Naive thymus-derived CD8-positive, alpha-beta T cell (primary cell): Measurements from ENCODE around the gene PRND. TPM values are rescaled to one million over a fixed set of nuclear protein-coding genes. Genes with fewer than 3 reads are reported as not detected.
A peak's percentile ranks its signal among the peaks of the same experiment; 100 is the strongest.
"Not testable (repeated sequence)": the region's sequence is repeated elsewhere in the genome, so short reads cannot be mapped to it uniquely, and the experiment has no call there.

Source experiments
- ATAC-seq, 2 donors: fragments of 150-1000 bp; cut with Tn5 transposase in 1 of 2; sonication (Bioruptor Pico), chemical (Tn5 transposase) in 1 of 2; 1 replicate in 1 of 2; 2 replicates in 1 of 2; pipeline ENCODE4 v1.10.0; 2021; ENCODE audit warnings: mild to moderate bottlenecking in 2 of 2, moderate library complexity in 2 of 2
- POLR2A ChIA-PET: fragments of 350-600 bp; sonication (Branson Sonifier 250); formaldehyde crosslinking; loops from one replicate; lab custom pipeline; 2021; ENCODE audit warnings: antibody characterized with exemption; lab: Charles Lee
- DNase-seq, 10 donors: peaks; one replicate each; pipeline versions ENCODE4 v3.0.0 to v3.0.0-alpha.2; 2020 to 2022
- H3K27ac Mint-ChIP-seq, 10 donors: one replicate each; pipeline ENCODE4 v1.8.0; 2020 to 2022; ENCODE audit warnings: mild to moderate bottlenecking in 10 of 10, mixed read lengths in 10 of 10, moderate library complexity in 4 of 10, inconsistent platforms in 1 of 10
- H3K27me3 Mint-ChIP-seq, 5 donors: one replicate each; pipeline ENCODE4 v1.8.0; 2021 to 2022; ENCODE audit warnings: mixed read lengths in 5 of 5
- H3K36me3 Mint-ChIP-seq, 3 donors: one replicate each; pipeline ENCODE4 v1.8.0; 2020 to 2022; ENCODE audit warnings: mixed read lengths in 3 of 3, mild to moderate bottlenecking in 2 of 3, inconsistent platforms in 1 of 3
- H3K4me1 Mint-ChIP-seq, 4 donors: one replicate each; pipeline ENCODE4 v1.8.0; 2021 to 2022; ENCODE audit warnings: mixed read lengths in 4 of 4
- H3K4me3 Mint-ChIP-seq, 10 donors: one replicate each; pipeline ENCODE4 v1.8.0; 2020 to 2022; ENCODE audit warnings: mild to moderate bottlenecking in 10 of 10, mixed read lengths in 10 of 10, moderate library complexity in 6 of 10, inconsistent platforms in 1 of 10
- H3K9me3 Mint-ChIP-seq, 9 donors: one replicate each; pipeline ENCODE4 v1.8.0; 2020 to 2022; ENCODE audit warnings: mixed read lengths in 9 of 9, mild to moderate bottlenecking in 3 of 9, inconsistent platforms in 1 of 9, moderate library complexity in 1 of 9
- polyA plus RNA-seq, 3 donors: library from polyadenylated mRNA; unstranded; fragments of 300-500 nt; fragmentation: Illumina TruSeq; gene quantifications; one replicate each; pipeline ENCODE4 v1.2.3, GENCODE V29; 2021
- total RNA-seq, 8 experiments: library from RNA in 2 of 8; stranded (reverse) in 2 of 8; gene quantifications; one replicate each; pipeline ENCODE4 v1.2.3 and lab custom pipeline; 2021 to 2026

PRND gene
- total and polyA plus RNA-seq, 5 experiments from 2014 or later, result not detected

- POLR2A ChIA-PET, result no interaction called here
- peak overlapping the region in 2 of 10 donors; percentile 49 to 74 for H3K27ac Mint-ChIP-seq
- peaks cover 0 to 38% (median 7%) of the 10 kb centered on the region in 3 donors for H3K36me3 Mint-ChIP-seq
- no peak overlapping the region for H3K4me3 Mint-ChIP-seq
- no peaks in the 10 kb centered on the region for H3K9me3 Mint-ChIP-seq
- no peaks in the 10 kb centered on the region for H3K27me3 Mint-ChIP-seq
- peaks cover 20 to 67% (median 61%) of the 10 kb centered on the region in 4 donors for H3K4me1 Mint-ChIP-seq
- ATAC-seq (no peak), DNase-seq (no peak)
These were observed 30.0 kb upstream of the PRND start for GRCh38 chr20:4691753-4692152.

DNA sequence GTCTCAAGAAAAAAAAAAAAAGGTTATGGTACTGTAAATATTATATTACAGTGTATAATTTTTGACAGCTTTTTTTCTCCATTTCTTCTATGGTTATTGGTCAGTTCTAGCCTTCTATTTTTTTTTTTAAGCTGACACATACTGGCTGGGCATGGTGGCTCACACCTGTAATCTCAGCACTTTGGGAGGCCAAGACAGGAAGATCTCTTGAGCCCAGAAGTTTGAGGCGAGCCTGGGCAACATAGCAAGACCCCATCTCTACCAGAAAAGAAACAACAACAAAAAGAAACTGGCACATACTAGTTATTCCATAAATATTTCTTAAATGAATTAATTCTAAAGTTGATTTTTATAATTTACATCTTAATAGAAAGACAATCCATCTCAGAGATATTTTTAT, 27.6 kb upstream of the PRND start:
- no peaks in the 10 kb centered on the region for H3K9me3 Mint-ChIP-seq
- H3K4me1 Mint-ChIP-seq, result peaks cover 27 to 62% (median 59%) of the 10 kb centered on the region in 4 donors
- H3K4me3 Mint-ChIP-seq, result no peak overlapping the region
- no peak for ATAC-seq
- peaks cover 0 to 46% (median 7%) of the 10 kb centered on the region in 3 donors for H3K36me3 Mint-ChIP-seq
- DNase-seq, result no peak
- POLR2A ChIA-PET, result interaction anchor here (0.6 kb wide), 1 partner anchor 13 kb away, joined by 3 read pairs; no protein-coding TSS in a partner anchor
- no peaks in the 10 kb centered on the region for H3K27me3 Mint-ChIP-seq
- peak overlapping the region in 1 of 10 donors; percentile 78 for H3K27ac Mint-ChIP-seq

- peaks cover 25 to 34% (median 32%) of the 10 kb centered on the region in 4 donors for H3K4me1 Mint-ChIP-seq
- DNase-seq, result no peak
- H3K9me3 Mint-ChIP-seq, result no peaks in the 10 kb centered on the region
- H3K4me3 Mint-ChIP-seq, result peak overlapping the region in 1 of 10 donors; percentile 18
- no peak for ATAC-seq
- H3K27me3 Mint-ChIP-seq, result no peaks in the 10 kb centered on the region
- peaks cover 0 to 49% (median 16%) of the 10 kb centered on the region in 3 donors for H3K36me3 Mint-ChIP-seq
- POLR2A ChIA-PET, result no interaction called here
- H3K27ac Mint-ChIP-seq, result peak overlapping the region in 4 of 10 donors; percentile 40 to 62 (median 50)
These were observed 24.4 kb upstream of the PRND start for GRCh38 chr20:4697189-4697830.

- H3K4me3 Mint-ChIP-seq, result no peak overlapping the region
These were observed 23.9 kb upstream of the PRND start for GRCh38 chr20:4697831-4698221.

DNA sequence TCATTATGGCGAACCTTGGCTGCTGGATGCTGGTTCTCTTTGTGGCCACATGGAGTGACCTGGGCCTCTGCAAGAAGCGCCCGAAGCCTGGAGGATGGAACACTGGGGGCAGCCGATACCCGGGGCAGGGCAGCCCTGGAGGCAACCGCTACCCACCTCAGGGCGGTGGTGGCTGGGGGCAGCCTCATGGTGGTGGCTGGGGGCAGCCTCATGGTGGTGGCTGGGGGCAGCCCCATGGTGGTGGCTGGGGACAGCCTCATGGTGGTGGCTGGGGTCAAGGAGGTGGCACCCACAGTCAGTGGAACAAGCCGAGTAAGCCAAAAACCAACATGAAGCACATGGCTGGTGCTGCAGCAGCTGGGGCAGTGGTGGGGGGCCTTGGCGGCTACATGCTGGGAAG, 22.5 kb upstream of the PRND start:
- peak overlapping the region in 3 of 10 donors; percentile 4 to 48 (median 47) for H3K27ac Mint-ChIP-seq
- no peaks in the 10 kb centered on the region for H3K9me3 Mint-ChIP-seq
- POLR2A ChIA-PET, result no interaction called here
- H3K27me3 Mint-ChIP-seq, result peaks cover 0 to under 1% (median 0%) of the 10 kb centered on the region in 5 donors
- peaks cover 22 to 25% (median 24%) of the 10 kb centered on the region in 4 donors for H3K4me1 Mint-ChIP-seq
- DNase-seq (no peak), ATAC-seq (no peak)
- H3K4me3 Mint-ChIP-seq, result no peak overlapping the region
- H3K36me3 Mint-ChIP-seq, result peaks cover 0 to 33% (median 11%) of the 10 kb centered on the region in 3 donors

More at GRCh38 chr20:4697831-4698221, 23.9 kb upstream of the PRND start:
- Mint-ChIP-seq H3K9me3 (no peaks in the 10 kb centered on the region), H3K27me3 (no peaks in the 10 kb centered on the region), H3K27ac (peak overlapping the region in 5 of 10 donors; percentile 10 to 62 (median 49)), H3K4me1 (peaks cover 24 to 32% (median 30%) of the 10 kb centered on the region in 4 donors), H3K36me3 (peaks cover 0 to 46% (median 15%) of the 10 kb centered on the region in 3 donors)
- ATAC-seq (no peak), DNase-seq (no peak)
- POLR2A ChIA-PET, result no interaction called here

DNA sequence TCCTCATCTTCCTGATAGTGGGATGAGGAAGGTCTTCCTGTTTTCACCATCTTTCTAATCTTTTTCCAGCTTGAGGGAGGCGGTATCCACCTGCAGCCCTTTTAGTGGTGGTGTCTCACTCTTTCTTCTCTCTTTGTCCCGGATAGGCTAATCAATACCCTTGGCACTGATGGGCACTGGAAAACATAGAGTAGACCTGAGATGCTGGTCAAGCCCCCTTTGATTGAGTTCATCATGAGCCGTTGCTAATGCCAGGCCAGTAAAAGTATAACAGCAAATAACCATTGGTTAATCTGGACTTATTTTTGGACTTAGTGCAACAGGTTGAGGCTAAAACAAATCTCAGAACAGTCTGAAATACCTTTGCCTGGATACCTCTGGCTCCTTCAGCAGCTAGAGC, 21.8 kb upstream of the PRND start:
- Mint-ChIP-seq H3K4me1 (peaks cover 22 to 25% (median 24%) of the 10 kb centered on the region in 4 donors), H3K27me3 (peaks cover 0 to 6% (median 0%) of the 10 kb centered on the region in 5 donors), H3K4me3 (no peak overlapping the region), H3K9me3 (no peaks in the 10 kb centered on the region), H3K27ac (peak overlapping the region in 3 of 10 donors; percentile 11 to 48 (median 24)), H3K36me3 (peaks cover 0 to 30% (median 11%) of the 10 kb centered on the region in 3 donors)
- ATAC-seq (no peak), DNase-seq (no peak)
- POLR2A ChIA-PET, result no interaction called here

DNA sequence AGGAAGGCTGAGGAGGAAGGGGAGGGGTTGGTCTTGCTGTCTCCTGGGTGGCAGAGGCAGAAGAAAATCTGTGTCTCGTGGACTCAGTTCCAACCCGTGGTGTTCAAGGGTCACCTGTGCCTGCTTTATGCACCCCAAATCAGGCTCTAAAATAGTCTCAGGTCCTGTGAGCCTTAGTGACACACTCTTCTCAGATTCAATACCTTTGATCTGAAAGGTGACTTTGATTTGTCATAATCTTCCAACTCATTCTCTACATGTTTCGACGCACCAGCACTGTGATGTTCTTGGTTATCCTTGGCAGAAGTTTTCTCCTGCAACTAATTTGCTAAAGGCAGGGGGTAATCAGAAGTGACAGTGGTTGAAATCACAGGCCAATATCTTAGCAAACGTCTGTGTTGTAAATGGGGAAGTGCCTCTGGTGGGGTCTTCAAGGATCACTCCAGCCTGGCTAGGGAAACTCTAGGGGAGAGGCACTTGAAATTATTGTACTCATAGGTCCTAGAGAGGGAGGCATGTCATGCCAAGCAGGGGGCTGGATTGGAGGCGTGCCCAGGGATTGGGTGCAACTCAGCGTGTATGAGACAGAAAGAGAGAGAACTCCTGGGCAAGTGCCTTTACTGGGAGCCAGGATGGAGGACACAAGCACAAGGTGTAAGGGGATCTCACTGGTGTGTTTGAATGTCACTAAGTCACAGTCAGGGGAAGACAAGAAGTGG, 19.0 kb upstream of the PRND start:
- peaks cover 2 to 6% (median 3%) of the 10 kb centered on the region in 4 donors for H3K4me1 Mint-ChIP-seq
- POLR2A ChIA-PET, result no interaction called here
- no peaks in the 10 kb centered on the region for H3K9me3 Mint-ChIP-seq
- peaks cover 0 to 19% (median 10%) of the 10 kb centered on the region in 3 donors for H3K36me3 Mint-ChIP-seq
- no peak overlapping the region for H3K4me3 Mint-ChIP-seq
- H3K27ac Mint-ChIP-seq, result peak overlapping the region in 2 of 10 donors; percentile 1 to 7
- ATAC-seq, result peak in 1 of 2 donors; percentile 25
- no peak for DNase-seq
- peaks cover 0 to 6% (median 0%) of the 10 kb centered on the region in 5 donors for H3K27me3 Mint-ChIP-seq

DNA sequence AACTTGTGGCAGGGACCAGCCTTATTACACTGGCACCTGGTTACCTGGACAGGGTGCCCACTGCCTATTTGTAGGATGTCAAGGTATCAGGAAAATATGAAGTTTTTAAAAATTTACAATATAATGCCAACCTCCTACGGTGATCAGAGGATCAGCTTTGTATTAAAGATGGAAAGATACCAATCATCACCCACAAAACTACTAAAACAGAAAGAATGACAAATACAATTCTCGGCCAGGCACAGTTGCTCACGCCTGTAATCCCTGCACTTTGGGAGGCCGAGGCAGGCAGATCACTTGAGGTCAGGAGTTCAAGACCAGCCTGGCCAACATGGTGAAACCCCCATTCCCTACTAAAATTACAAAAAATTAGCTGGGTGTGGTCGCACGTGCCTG, 18.4 kb upstream of the PRND start:
- Mint-ChIP-seq H3K9me3 (no peaks in the 10 kb centered on the region), H3K27me3 (peaks cover 0 to 6% (median 0%) of the 10 kb centered on the region in 5 donors), H3K27ac (peak overlapping the region in 1 of 10 donors; percentile 7), H3K4me1 (peaks cover 0 to 3% (median 0%) of the 10 kb centered on the region in 4 donors), H3K4me3 (no peak overlapping the region), H3K36me3 (peaks cover 0 to 16% (median 10%) of the 10 kb centered on the region in 3 donors)
- ATAC-seq (no peak), DNase-seq (no peak)
- POLR2A ChIA-PET, result no interaction called here

- ATAC-seq, H3K36me3 Mint-ChIP-seq, H3K9me3 Mint-ChIP-seq, H3K27ac Mint-ChIP-seq, DNase-seq, H3K27me3 Mint-ChIP-seq, H3K4me3 Mint-ChIP-seq, H3K4me1 Mint-ChIP-seq: not testable (repeated sequence)
- POLR2A ChIA-PET, result interaction anchor here (0.6 kb wide), 1 partner anchor 13 kb away, joined by 3 read pairs; no protein-coding TSS in a partner anchor
These were observed 14.8 kb upstream of the PRND start for GRCh38 chr20:4706941-4707340.

DNA sequence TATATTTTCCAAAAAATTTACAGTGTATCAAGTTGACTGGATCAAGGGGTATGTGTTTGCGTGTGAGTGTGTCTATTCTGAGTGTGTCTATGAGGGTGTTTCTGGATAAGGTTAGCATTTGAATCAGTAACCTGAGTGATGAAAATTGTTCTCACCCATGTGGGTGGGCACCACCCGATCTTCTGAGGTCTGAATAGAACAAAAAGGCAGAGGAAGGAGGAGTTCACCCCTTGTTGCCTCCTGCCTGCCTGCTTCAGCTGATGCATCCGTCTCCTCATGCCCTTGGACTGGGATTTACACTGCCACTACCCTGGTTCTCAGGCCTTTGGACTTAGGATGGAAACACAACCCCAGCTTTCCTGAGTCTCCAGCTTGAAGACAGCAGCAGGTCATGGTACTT, 13.7 kb upstream of the PRND start:
- H3K36me3 Mint-ChIP-seq, result peaks cover 0 to 3% (median 0%) of the 10 kb centered on the region in 3 donors
- no peak overlapping the region for H3K4me3 Mint-ChIP-seq
- POLR2A ChIA-PET, result no interaction called here
- no peak for DNase-seq
- ATAC-seq, result no peak
- H3K27ac Mint-ChIP-seq, result no peak overlapping the region
- H3K4me1 Mint-ChIP-seq, result peaks cover 0 to 5% (median 3%) of the 10 kb centered on the region in 4 donors
- H3K9me3 Mint-ChIP-seq, result peaks cover 0 to 7% (median 3%) of the 10 kb centered on the region in 9 donors
- peaks cover 0 to 6% (median 0%) of the 10 kb centered on the region in 5 donors for H3K27me3 Mint-ChIP-seq

DNA sequence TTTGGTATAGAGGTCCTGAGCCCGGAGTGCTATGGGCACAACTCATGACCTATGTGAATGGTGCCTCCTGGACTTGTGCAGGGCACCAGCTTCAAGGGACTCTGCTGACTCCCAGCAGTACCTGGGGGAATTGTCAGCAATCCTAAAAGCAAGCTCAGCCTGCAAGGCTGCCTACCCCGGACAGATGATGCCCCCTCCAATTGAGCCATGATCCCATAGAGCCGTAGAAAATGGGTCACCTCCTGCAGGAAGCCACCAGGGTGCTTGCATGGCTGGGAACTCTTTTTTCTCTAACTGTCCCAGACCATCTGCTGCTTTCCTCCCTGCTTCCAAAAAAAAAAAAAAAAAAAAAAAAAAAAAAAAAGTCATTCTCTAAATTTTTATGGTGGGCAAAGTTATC, 12.9 kb upstream of the PRND start:
- Mint-ChIP-seq H3K27me3 (peaks cover 0 to 6% (median 0%) of the 10 kb centered on the region in 5 donors), H3K36me3 (peaks cover 0 to 3% (median 0%) of the 10 kb centered on the region in 3 donors), H3K9me3 (peaks cover 0 to 7% (median 3%) of the 10 kb centered on the region in 9 donors), H3K4me1 (peaks cover 0 to 5% (median 3%) of the 10 kb centered on the region in 4 donors), H3K4me3 (no peak overlapping the region), H3K27ac (no peak overlapping the region)
- no peak for DNase-seq
- POLR2A ChIA-PET, result no interaction called here
- no peak for ATAC-seq

- H3K36me3 Mint-ChIP-seq, result peaks cover 0 to 3% (median 0%) of the 10 kb centered on the region in 3 donors
- POLR2A ChIA-PET, result no interaction called here
- peaks cover 0 to 5% (median 0%) of the 10 kb centered on the region in 5 donors for H3K27me3 Mint-ChIP-seq
- peaks cover 0 to 7% (median 3%) of the 10 kb centered on the region in 9 donors for H3K9me3 Mint-ChIP-seq
- no peak for DNase-seq
- no peak overlapping the region for H3K4me3 Mint-ChIP-seq
- no peak for ATAC-seq
- peak overlapping the region in 2 of 10 donors; percentile 52 to 63 for H3K27ac Mint-ChIP-seq
- H3K4me1 Mint-ChIP-seq, result peaks cover 0 to 5% (median 3%) of the 10 kb centered on the region in 4 donors
These were observed 12.2 kb upstream of the PRND start for GRCh38 chr20:4709261-4710105.
